ENCODE data around the gene PKHD1.
"Not testable (repeated sequence)": the region's sequence is repeated elsewhere in the genome, so short reads cannot be mapped to it uniquely, and the experiment has no call there.

The PKHD1 gene

GRCh38 chr6:51929934-51930574 is 157.4 kb downstream of the PKHD1 start:
- TF ChIP-seq, protein P1, sequence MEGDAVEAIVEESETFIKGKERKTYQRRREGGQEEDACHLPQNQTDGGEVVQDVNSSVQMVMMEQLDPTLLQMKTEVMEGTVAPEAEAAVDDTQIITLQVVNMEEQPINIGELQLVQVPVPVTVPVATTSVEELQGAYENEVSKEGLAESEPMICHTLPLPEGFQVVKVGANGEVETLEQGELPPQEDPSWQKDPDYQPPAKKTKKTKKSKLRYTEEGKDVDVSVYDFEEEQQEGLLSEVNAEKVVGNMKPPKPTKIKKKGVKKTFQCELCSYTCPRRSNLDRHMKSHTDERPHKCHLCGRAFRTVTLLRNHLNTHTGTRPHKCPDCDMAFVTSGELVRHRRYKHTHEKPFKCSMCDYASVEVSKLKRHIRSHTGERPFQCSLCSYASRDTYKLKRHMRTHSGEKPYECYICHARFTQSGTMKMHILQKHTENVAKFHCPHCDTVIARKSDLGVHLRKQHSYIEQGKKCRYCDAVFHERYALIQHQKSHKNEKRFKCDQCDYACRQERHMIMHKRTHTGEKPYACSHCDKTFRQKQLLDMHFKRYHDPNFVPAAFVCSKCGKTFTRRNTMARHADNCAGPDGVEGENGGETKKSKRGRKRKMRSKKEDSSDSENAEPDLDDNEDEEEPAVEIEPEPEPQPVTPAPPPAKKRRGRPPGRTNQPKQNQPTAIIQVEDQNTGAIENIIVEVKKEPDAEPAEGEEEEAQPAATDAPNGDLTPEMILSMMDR (IDR thresholded peaks at IDR 0.05; ENCODE audit: low read depth, low read length) = no peak
- no peak for DNase-seq (ENCODE audit: extremely low read depth, low read depth)

- TF ChIP-seq, protein P1 (IDR thresholded peaks at IDR 0.05; ENCODE audit: low read depth, low read length) = no peak
- DNase-seq (ENCODE audit: extremely low read depth, low read depth) = no peak
Measured at GRCh38 chr6:51928320-51928719, 159.1 kb downstream of the PKHD1 start.

DNA sequence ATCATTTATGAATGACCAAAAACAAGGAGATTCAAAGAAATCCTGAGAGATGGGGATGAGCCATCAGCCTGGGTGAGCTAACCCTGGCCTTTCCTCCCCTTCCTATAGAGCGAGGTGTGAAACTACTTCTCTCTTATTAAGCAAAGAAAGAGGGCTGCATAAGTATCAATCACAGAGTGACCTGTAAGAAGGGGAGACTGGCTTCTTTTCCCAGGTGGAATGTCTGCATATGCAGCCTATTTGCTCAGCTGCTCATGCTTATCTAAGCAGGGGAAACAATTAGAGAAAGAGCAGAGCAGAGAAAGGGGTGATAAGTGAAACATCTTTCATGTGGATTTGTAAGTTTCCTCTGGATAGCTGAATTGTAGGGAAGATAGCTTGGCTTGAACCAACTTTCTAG is 160.0 kb downstream of the PKHD1 start:
- no peak for DNase-seq (ENCODE audit: extremely low read depth, low read depth)
- TF ChIP-seq, protein P1 (IDR thresholded peaks at IDR 0.05; ENCODE audit: low read depth, low read length) = no peak

- TF ChIP-seq, protein P1 (IDR thresholded peaks at IDR 0.05; ENCODE audit: low read depth, low read length) = no peak
- no peak for DNase-seq (ENCODE audit: extremely low read depth, low read depth)
Measured at GRCh38 chr6:51926125-51926524, 161.3 kb downstream of the PKHD1 start.

DNA sequence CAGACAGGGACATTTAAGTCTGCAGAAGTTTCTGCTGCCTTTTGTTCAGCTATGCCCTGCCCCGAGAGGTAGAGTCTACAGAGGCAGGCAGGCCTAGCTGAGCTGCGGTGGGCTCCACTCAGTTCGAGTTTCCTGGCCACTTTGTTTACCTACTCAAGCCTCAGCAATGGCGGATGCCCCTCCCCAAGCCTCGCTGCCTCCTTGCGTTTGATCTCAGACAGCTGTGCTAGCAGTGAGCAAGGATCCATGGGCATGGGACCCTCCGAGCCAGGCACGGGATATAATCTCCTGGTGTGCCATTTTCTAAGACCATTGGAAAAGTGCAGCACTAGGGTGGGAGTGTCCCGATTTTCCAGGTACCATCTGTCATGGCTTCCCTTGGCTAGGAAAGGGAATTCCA is 164.9 kb downstream of the PKHD1 start:
- not testable (repeated sequence) for DNase-seq (ENCODE audit: extremely low read depth, low read depth)

GRCh38 chr6:51918347-51918746 is 169.1 kb downstream of the PKHD1 start:
- DNase-seq (ENCODE audit: extremely low read depth, low read depth) = not testable (repeated sequence)

- no peak for DNase-seq (ENCODE audit: extremely low read depth, low read depth)
- TF ChIP-seq, protein P1 (IDR thresholded peaks at IDR 0.05; ENCODE audit: low read depth, low read length) = no peak
Measured at GRCh38 chr6:51915098-51915497, 172.3 kb downstream of the PKHD1 start.

GRCh38 chr6:51913265-51913664 is 174.1 kb downstream of the PKHD1 start:
- TF ChIP-seq, protein P1 (IDR thresholded peaks at IDR 0.05; ENCODE audit: low read depth, low read length) = no peak
- DNase-seq (ENCODE audit: extremely low read depth, low read depth) = no peak

Data from AG09319 (cell line).